KBM-7 (cell line): Measurements from ENCODE around the gene PIP5KL1.

Experiments used
- DNase-seq: peaks from one replicate; pipeline ENCODE4 v3.0.0-alpha.2; 2015
- in situ Hi-C: fragments of 300-500 bp; cut with MboI; formaldehyde crosslinking; loops from 2 replicates; pipeline ENCODE4 v1.14.3; 2020; ENCODE audit warnings: low sequenced_read_pairs, low pct_unique_long_range_greater_than_20kb, mixed read lengths

Gene PIP5KL1

DNA sequence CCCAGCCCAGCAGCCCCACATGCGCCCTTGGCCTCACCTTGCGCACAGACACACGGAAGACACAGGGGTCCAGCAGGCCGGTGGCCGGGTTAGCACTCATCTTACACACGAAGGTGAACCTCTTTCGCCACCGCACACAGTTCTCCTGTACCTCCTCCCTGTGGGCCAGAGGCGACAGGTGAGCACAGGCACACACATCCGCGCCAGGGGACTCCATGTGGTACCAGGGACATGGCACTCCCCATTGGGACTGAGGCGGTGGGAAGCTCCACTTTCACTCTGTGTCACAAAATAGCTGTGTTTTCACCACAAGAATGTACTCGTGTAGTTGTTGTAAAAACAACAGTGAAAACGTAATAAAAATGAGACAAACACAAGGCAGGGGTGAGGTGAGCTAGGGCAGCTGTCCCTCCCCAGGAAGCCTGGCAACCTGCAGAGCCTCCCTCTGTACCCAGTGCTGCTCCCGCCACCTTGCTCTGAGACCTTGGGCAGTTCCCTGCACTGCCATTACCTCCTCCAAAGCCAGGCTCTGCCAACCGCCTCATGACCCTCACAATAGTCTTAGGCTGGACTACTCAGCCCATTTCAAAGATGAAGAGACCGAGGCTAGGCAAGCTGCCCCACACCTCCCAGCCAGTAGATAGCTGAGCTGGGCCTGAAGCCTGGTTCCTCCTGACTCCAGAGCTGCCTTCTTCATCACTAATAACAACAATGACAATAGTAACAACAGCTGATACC lies 23.4 kb upstream of the PIP5KL1 start:
- no peak for DNase-seq
- in situ Hi-C loops: no loop called here

DNA sequence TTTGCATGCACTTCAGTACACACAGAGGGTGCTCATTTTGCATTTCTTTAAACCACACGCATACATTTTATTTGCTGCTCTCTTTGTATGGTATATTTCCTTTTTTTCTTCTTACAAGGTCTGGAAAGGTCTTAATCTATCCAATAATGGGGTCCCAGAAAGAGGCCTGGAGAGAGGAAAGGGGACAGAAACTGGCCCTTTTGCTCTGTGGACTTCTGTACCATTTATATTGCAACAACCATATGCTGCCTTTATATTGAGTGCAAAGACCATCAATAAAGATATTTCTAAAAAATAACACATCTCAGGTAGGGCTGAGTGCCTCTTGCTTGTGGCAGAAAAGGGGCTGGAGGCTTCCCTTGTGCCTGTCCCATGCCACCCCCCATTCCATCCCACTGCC lies 22.6 kb upstream of the PIP5KL1 start:
- in situ Hi-C loops: no loop called here
- no peak for DNase-seq

DNA sequence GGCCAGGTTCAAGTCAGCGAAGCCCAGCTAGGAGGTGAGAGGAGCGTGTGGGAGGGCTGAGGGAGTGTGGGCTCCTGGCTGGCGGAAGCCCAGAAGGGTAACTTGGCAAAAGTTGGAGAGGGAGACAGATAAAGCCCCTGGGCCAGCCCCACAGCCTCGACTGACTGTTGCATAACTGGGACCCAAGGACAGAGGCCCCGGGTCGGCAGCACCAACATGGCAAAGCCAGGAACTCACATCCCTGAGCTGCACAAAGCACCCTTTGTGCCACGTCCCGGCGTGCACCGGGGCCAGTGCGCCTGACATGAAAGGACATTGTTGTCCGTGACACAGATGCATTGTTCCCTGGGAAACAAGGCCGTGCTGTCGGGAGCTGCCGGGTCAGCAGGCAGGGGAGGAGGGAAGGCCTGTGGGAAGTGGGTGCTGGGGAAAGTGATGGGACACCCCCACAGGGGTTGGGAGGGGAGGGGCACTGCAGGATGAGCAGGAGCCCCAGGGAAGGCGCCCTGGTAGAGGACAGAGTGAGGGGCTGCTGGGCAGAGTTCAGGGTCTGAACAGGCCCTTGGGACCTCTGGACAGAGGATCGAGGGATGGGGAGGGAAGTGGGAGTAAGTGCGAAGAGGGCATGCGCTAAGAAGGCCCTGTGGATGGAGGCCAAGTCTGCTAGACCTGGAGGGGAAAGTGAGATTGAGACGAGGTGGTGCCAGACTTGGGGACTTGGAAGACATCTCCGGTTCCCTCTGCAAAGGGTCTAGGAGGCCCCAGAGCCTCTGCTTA lies 20.1 kb upstream of the PIP5KL1 start:
- in situ Hi-C loops: no loop called here

GRCh38 chr9:127949827-127950512 lies 19.4 kb upstream of the PIP5KL1 start:
- in situ Hi-C loops: no loop called here
- DNase-seq: no peak

More for the DNA sequence above, 20.1 kb upstream of the PIP5KL1 start:
- no peak for DNase-seq

DNA sequence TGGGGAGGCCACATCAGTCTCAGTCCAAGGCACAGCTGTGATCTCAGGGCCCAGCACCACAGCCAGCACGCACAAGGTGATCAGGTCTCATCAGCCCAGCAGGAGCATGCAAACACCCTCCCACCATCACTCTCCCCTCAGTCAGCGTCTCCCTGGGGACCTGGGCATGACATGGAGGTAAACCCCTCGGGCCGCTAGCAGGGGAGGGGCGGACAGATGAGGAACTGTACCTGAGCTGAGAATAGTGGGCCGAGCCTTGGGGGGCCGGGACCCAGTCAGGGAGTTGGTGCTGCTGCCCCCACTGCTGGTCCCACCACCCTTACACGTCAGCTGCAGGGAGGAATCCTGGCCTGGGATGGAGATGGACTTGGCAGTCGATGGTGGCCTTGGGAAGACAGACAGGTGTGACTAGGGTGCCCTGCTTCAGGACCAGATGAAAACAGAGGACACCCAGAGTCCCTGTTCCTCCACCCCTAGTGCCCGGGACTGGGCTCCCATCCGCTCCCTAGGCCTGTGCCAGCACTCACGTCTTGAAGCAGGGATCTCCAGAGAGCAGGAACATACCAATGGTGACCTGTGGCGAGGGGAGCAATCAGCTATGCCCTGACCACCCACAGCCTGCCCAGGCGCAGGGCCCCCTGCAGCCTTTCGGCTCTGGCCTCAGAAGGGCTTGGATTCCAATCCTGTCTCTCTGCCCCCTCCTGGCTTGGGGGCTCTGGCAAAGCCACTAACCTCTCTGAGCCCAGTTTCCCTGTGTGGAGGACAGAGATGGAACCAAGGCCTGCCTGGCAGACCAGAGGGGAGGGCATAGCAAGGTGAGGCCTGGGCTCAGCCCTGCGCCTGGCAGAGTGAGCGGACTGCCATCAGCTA lies 17.5 kb upstream of the PIP5KL1 start:
- DNase-seq: no peak
- in situ Hi-C loops: no loop called here

- in situ Hi-C loops: no loop called here
- DNase-seq: no peak
These were observed 16.2 kb upstream of the PIP5KL1 start for GRCh38 chr9:127946728-127947127.

GRCh38 chr9:127945942-127946341 lies 15.4 kb upstream of the PIP5KL1 start:
- DNase-seq: no peak
- in situ Hi-C loops: no loop called here

- in situ Hi-C loops: no loop called here
- DNase-seq: no peak
These were observed 14.8 kb upstream of the PIP5KL1 start for GRCh38 chr9:127945338-127945737.

- in situ Hi-C loops: no loop called here
- DNase-seq: no peak
These were observed 14.1 kb upstream of the PIP5KL1 start for GRCh38 chr9:127944586-127945218.

DNA sequence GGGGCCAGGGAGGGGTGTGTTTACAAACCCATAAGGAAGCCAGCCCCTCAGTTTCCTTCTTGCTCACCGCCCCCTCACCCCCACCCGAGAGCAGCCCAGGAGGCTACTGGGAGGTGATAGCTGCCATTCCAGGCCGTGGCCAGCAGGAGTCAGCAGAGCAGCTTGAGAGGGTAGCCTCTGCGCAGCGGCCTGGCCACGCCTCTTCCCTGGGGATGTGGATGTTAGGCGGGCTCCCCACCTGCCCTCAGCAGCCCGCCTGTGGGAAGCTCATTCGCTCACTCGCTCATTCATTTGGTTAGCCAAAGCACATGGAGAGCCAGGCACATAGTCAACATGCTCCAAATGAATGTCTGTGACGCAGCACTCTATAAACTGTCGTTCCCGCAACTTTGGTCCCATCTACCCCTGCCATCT lies 13.2 kb upstream of the PIP5KL1 start:
- in situ Hi-C loops: no loop called here

DNA sequence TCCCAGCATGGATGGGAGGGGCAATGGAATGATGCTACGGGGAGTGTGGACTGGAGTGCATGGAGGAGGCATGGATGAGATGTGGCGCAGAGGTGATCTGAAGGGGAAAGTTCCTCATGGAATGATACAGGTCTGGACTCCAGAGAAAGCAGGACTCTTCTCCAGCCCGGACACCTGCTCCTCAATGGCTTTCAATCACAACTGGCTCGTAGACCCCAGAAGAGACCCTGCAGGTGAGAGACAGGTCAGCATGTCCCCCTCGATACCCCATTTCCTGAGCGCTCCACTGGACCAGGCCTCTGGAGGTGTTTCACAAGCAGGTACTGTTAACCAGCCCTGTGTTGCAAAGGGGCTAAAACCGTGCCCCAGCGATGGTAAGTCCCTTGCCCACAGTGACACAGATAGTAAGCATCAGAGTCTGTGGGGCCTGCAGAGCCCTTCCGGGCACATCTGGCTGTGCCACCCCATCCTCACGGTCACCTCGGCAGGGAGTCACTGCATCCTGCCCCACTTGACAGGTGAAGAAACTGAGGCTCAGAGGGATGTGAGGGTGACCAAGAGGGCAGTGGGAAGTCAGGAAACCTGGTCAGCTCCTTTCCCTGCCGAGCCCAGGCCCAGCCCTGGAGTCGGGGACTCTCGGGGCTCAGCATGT lies 12.6 kb upstream of the PIP5KL1 start:
- no peak for DNase-seq
- in situ Hi-C loops: no loop called here

More for the DNA sequence above, 13.2 kb upstream of the PIP5KL1 start:
- DNase-seq: peak; percentile 82

DNA sequence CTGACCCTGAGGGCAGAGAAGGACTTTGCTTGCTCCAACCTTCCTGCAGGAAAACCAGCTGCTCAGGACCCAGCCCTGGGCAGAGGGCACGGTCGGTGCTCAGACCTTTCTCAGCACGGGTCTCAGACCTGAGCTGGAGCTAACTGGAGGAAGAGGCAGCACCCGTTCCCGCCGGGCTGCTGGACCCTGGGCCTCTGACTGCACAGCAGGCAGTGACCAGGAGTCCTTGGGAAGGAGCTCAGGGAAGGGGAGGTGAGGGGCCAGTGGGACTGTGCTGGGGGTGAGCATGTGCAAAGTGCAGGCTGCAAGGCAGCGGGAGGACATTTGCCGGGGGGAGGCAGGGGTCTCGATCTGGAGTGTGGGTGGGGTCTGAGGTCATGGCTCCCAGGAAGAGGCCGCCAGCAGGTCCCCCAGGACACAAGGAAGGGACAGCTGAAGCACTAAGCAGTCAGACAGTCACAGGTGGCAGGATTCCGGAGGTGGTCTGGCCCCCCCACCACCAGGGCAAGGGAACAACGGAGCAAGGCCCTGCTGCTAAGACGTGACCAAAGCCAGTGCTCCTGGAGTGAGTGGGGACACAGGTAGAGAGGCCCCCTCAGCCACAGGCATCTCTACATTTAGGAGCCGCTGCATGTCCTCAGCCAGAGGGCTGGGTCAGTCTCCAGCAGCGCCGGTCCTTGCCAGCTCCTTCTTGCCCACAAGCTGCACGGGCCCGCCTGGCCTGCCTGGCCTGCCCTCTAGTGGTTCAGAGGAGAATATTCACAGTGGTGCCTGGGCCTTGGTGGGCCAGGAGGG lies 11.8 kb upstream of the PIP5KL1 start:
- in situ Hi-C loops: no loop called here
- peak; percentile 58 for DNase-seq

DNA sequence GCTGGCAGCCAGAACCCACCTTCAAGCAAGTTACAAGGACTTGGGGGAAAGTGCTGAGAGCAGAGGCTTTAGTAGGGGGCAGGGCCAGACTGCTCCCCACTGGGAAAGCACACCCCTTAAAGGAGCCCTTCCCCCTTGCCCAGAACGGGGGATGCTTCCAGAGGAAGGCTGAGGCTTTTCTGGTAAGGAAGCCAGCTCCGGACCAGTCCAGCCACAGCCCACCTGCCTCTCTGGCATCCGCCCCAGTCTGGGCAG lies 11.3 kb upstream of the PIP5KL1 start:
- in situ Hi-C loops: no loop called here
- no peak for DNase-seq

DNA sequence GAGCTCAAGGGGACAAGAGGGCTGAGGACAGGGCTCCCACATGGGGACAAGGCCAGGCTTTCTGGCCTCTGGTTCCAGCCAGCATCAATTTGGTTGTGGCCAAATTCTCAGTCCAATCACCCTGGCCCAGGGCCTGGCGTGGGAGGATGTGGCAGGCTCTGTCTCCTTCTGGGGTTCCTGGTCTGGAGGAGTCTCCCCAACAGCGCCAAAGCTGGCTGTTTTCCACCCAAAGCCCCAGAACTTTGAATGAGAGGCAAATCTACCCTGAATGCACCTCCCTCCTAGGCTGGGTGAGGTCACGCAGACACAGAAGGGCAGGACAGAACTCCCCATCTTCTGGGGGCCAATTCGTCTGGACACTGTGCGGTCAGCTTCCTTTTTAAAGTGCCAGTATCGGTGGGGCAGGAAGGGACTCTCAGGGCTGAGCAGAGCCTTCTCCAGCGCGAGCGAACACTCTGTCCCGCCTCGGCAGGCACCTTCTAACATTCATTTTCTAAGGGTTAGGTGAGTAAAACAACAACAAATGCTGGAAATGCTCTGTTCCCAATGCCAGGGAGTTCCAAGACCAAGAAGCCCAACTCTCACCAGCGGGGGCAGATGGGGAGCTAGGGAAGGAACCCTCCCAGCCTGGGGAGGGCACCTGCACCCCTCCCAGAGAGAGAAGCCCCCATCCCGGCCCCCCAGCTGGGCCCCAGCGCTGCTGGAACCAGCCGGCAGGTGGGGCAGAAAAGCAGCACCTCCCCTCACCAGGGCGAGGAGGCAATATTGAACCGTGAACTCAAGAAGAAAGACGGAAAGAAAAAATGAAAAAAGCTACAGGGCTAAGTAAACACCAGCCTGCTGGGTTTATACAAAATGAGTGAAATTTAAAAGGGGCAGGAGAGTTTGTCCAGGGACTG lies 10.7 kb upstream of the PIP5KL1 start:
- in situ Hi-C loops: no loop called here

DNA sequence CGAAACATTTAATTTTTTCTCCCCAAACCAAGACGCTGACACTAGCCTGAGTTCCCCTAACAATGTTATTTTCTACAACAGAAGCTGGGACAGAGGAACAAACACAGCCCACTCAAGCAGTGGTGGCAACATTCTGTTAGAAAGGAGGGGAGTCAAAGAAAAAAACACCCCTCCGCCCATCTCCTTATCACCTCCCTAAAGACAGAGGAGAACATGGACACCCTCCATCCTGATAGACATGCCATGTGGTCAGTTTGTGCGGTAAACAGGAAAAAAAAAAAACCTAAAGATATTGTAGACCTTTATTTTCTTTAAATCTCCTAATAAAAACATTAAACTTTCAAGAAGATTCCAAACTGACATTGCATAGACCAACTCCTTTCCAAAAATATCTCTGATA lies 10.0 kb upstream of the PIP5KL1 start:
- DNase-seq: no peak
- in situ Hi-C loops: no loop called here

More for the DNA sequence above, 10.7 kb upstream of the PIP5KL1 start:
- DNase-seq: no peak

DNA sequence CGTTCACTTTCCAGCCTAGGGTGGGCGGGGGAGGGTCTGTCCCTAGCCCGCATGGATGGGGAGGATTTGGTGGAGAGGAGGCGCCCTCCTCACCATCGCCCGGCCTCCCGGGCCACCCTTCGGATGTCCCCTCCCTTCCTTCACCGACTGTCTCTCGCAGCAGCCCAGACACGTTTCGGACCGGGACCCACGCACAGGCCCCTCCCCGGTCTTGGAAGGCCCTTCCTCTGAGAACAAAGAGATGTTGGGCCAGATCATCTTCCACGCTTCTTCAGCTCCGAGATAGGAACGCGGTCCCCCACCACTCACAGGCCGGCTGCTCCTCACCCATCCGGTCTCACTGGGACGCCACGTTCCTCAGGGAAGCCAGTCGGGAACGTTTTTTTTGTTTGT lies 7.7 kb upstream of the PIP5KL1 start:
- DNase-seq: no peak
- in situ Hi-C loops: no loop called here
